Loucy (cell line): ENCODE data around the gene ATN1.
A peak's percentile ranks its signal among the peaks of the same experiment; 100 is the strongest.

Experiments used
- H2AFZ ChIP-seq: fragments of 200-600 bp; sonication (generic); 2 replicates; pipeline ENCODE4 v1.6.0; 2016; ENCODE audit warnings: antibody characterized with exemption, mild to moderate bottlenecking, low read length, moderate library complexity
- H3F3A ChIP-seq: fragments of 200-600 bp; 2 replicates; pipeline ENCODE4 v1.6.0; 2016; ENCODE audit warnings: antibody characterized with exemption, low read depth, mild to moderate bottlenecking
- H3K27me3 ChIP-seq: fragments of 200-600 bp; sonication (generic); 2 replicates; pipeline ENCODE4 v1.6.1; 2014; ENCODE audit warnings: low read length, mild to moderate bottlenecking; ENCODE audit not compliant: insufficient read depth, poor library complexity, severe bottlenecking
- H3K36me3 ChIP-seq: fragments of 200-600 bp; sonication (generic); 2 replicates; pipeline ENCODE4 v1.6.1; 2016; ENCODE audit warnings: low read length; ENCODE audit not compliant: insufficient read depth
- H3K4me1 ChIP-seq: fragments of 200-600 bp; sonication (generic); 2 replicates; pipeline ENCODE4 v1.5.1; 2014; ENCODE audit warnings: low read length, mild to moderate bottlenecking; ENCODE audit not compliant: insufficient read depth, poor library complexity, severe bottlenecking
- H3K4me2 ChIP-seq: fragments of 200-600 bp; sonication (generic); 2 replicates; pipeline ENCODE4 v1.6.0; 2014; ENCODE audit warnings: antibody characterized with exemption, low read length, low read depth, mild to moderate bottlenecking; ENCODE audit not compliant: poor library complexity, severe bottlenecking
- H3K4me3 ChIP-seq: fragments of 200-600 bp; sonication (generic); 2 replicates; pipeline ENCODE4 v1.5.1; 2014; ENCODE audit warnings: low read length, mild to moderate bottlenecking, mixed read lengths; ENCODE audit not compliant: poor library complexity, severe bottlenecking
- H3K79me2 ChIP-seq: fragments of 200-600 bp; sonication (generic); 2 replicates; pipeline ENCODE4 v1.6.1; 2014; ENCODE audit warnings: low read length; ENCODE audit not compliant: insufficient read depth
- H3K9ac ChIP-seq: fragments of 200-600 bp; sonication (generic); 2 replicates; pipeline ENCODE4 v1.6.0; 2014; ENCODE audit warnings: mild to moderate bottlenecking, low read depth, low read length, moderate library complexity; ENCODE audit not compliant: poor library complexity, severe bottlenecking
- H3K9me2 ChIP-seq: fragments of 200-600 bp; sonication (generic); replicated peaks from 2 replicates; pipeline ENCODE4 v1.6.1; 2016; ENCODE audit warnings: low read depth, low read length, mixed read lengths
- H3K9me3 ChIP-seq: fragments of 200-600 bp; sonication (generic); 2 replicates; pipeline ENCODE4 v1.6.1; 2014; ENCODE audit warnings: mild to moderate bottlenecking, antibody characterized with exemption, low read length, low read depth; ENCODE audit not compliant: insufficient read depth
- H4K20me1 ChIP-seq: fragments of 200-600 bp; sonication (generic); 2 replicates; pipeline ENCODE4 v1.6.0; 2014; ENCODE audit warnings: antibody characterized with exemption, low read length, mild to moderate bottlenecking; ENCODE audit not compliant: insufficient read depth, poor library complexity, severe bottlenecking
- CTCF ChIP-seq: fragments of 200-600 bp; sonication (generic); conservative IDR thresholded peaks from 2 replicates; pipeline ENCODE4 v1.5.1; 2014; ENCODE audit warnings: mild to moderate bottlenecking, antibody characterized with exemption, low read length
- EZH2phosphoT487 ChIP-seq: fragments of 200-600 bp; IDR thresholded peaks from 2 replicates; pipeline ENCODE4 v1.6.1; 2018; ENCODE audit warnings: antibody characterized with exemption, mild to moderate bottlenecking, moderate library complexity, borderline replicate concordance

The ATN1 gene

GRCh38 chr12:6944381-6945186 is 16.8 kb downstream of the ATN1 start:
- Histone ChIP-seq H3K4me2 (peak overlapping the region; percentile 91), H3K9me3 (no peaks in the 10 kb centered on the region), H3K9ac (peak overlapping the region; percentile 99), H3F3A (peaks cover 12% of the 10 kb centered on the region), H4K20me1 (peaks cover 6% of the 10 kb centered on the region), H3K9me2 (no peaks in the 10 kb centered on the region), H3K4me1 (peaks cover 32% of the 10 kb centered on the region), H3K4me3 (peak overlapping the region; percentile 89), H3K27me3 (no peaks in the 10 kb centered on the region), H3K79me2 (peaks cover 25% of the 10 kb centered on the region), H2AFZ (no peak overlapping the region), H3K36me3 (no peaks in the 10 kb centered on the region)
- TF ChIP-seq EZH2phosphoT487 = no peak
- peak; percentile 83 for TF ChIP-seq CTCF

- no peaks in the 10 kb centered on the region for H3K9me3 ChIP-seq
- H3K9ac ChIP-seq = peak overlapping the region; percentile 99
- TF ChIP-seq EZH2phosphoT487 = no peak
- TF ChIP-seq CTCF = no peak
- peaks cover 33% of the 10 kb centered on the region for H3K79me2 ChIP-seq
- H3K4me2 ChIP-seq = peak overlapping the region; percentile 91
- peaks cover 6% of the 10 kb centered on the region for H4K20me1 ChIP-seq
- peaks cover 10% of the 10 kb centered on the region for H3F3A ChIP-seq
- H3K4me1 ChIP-seq = peaks cover 39% of the 10 kb centered on the region
- peak overlapping the region; percentile 89 for H3K4me3 ChIP-seq
- no peaks in the 10 kb centered on the region for H3K36me3 ChIP-seq
- H2AFZ ChIP-seq = no peak overlapping the region
- no peaks in the 10 kb centered on the region for H3K27me3 ChIP-seq
- H3K9me2 ChIP-seq = no peaks in the 10 kb centered on the region
These were observed 17.9 kb downstream of the ATN1 start for GRCh38 chr12:6945613-6946012.

- Histone ChIP-seq H3K4me1 (peaks cover 43% of the 10 kb centered on the region), H3K4me2 (peak overlapping the region; percentile 91), H3K9me2 (no peaks in the 10 kb centered on the region), H3K27me3 (no peaks in the 10 kb centered on the region), H3K79me2 (peaks cover 39% of the 10 kb centered on the region), H2AFZ (no peak overlapping the region), H4K20me1 (peaks cover 6% of the 10 kb centered on the region), H3F3A (peaks cover 10% of the 10 kb centered on the region), H3K4me3 (peak overlapping the region; percentile 89), H3K9me3 (no peaks in the 10 kb centered on the region), H3K36me3 (no peaks in the 10 kb centered on the region), H3K9ac (peak overlapping the region; percentile 99)
- TF ChIP-seq EZH2phosphoT487 (no peak), CTCF (no peak)
These were observed 18.5 kb downstream of the ATN1 start for GRCh38 chr12:6946033-6946919.
